HG03439 (cell line): ENCODE data around the gene QARS1.

Experiments used
- ATAC-seq: cut with Tn5 transposase; IDR thresholded peaks from one replicate; pipeline ENCODE4 v1.9.1; 2021; ENCODE audit warnings: mild to moderate bottlenecking, moderate library complexity; ENCODE audit not compliant: unreplicated experiment

QARS1 gene

DNA sequence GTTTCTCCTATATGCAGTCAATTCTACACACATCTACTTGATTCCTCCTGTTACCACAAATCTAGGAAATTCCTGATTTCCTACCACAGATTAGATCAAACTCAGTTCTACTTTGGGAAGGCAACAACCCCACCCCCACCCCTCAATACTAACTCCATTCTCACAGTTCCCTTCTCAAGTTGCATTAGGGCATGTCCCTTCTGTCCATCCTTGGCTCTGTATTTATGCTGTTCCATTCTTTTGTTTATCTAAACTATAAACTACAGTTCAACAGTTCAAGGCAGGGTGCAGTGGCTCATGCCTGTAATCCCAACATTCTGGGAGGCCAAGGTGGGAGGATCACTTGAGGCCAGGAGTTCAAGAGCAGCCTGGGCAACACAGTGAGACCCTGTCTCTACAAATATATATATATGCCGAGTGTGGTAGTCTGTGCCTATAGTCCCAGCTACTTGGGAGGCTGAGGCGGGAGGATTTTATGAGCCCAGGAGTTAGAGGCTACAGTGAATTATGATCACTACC, 50.2 kb downstream of the QARS1 start:
- ATAC-seq, result no peak

DNA sequence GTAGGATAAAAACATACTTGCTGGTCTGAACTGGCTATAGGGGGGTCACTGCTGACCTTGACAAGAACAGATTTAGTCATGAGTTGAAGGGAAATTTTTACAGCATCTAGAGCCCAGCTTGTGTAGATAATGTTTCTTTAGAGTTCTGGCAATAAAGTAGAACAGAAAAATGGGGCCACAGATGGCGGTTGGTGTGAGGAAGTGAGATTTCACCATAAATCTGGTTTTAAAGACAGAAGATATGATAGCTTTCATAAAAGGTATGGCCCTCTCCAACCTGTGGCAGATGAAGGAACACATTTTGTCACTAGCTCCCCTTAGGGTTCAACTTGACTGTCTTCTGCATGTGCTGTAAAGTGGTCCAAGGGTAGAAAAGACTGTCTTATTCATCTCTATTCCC, 51.0 kb downstream of the QARS1 start:
- no peak for ATAC-seq
